Left hindlimb (tissue), 1 donor: ENCODE results near the gene TMEM191C.
"Not testable (repeated sequence)": the region's sequence is repeated elsewhere in the genome, so short reads cannot be mapped to it uniquely, and the experiment has no call there.

Experiments
- DNase-seq: peaks from one replicate; pipeline ENCODE4 v3.0.0-alpha.2; 2018

TMEM191C gene

GRCh38 chr22:21473664-21474063 lies 6.5 kb downstream of the TMEM191C start:
- DNase-seq, result not testable (repeated sequence)

- not testable (repeated sequence) for DNase-seq
Measured at GRCh38 chr22:21484039-21484438, 16.9 kb downstream of the TMEM191C start.

- not testable (repeated sequence) for DNase-seq
Measured at GRCh38 chr22:21487723-21488122, 20.5 kb downstream of the TMEM191C start.

GRCh38 chr22:21489149-21489680 lies 22.0 kb downstream of the TMEM191C start:
- DNase-seq, result not testable (repeated sequence)

GRCh38 chr22:21490556-21490955 lies 23.4 kb downstream of the TMEM191C start:
- not testable (repeated sequence) for DNase-seq

- DNase-seq, result not testable (repeated sequence)
Measured at GRCh38 chr22:21492271-21492670, 25.1 kb downstream of the TMEM191C start.

- DNase-seq, result not testable (repeated sequence)
Measured at GRCh38 chr22:21493789-21494782, 26.9 kb downstream of the TMEM191C start.

- not testable (repeated sequence) for DNase-seq
Measured at GRCh38 chr22:21497984-21498383, 30.8 kb downstream of the TMEM191C start.

- DNase-seq, result not testable (repeated sequence)
Measured at GRCh38 chr22:21498489-21498888, 31.3 kb downstream of the TMEM191C start.

- not testable (repeated sequence) for DNase-seq
Measured at GRCh38 chr22:21499623-21500506, 32.7 kb downstream of the TMEM191C start.

- not testable (repeated sequence) for DNase-seq
Measured at GRCh38 chr22:21510397-21510796, 43.2 kb downstream of the TMEM191C start.

- not testable (repeated sequence) for DNase-seq
Measured at GRCh38 chr22:21512022-21512421, 44.8 kb downstream of the TMEM191C start.

- not testable (repeated sequence) for DNase-seq
Measured at GRCh38 chr22:21514117-21514516, 46.9 kb downstream of the TMEM191C start.

- DNase-seq, result not testable (repeated sequence)
Measured at GRCh38 chr22:21515234-21515633, 48.0 kb downstream of the TMEM191C start.

GRCh38 chr22:21516522-21516921 lies 49.3 kb downstream of the TMEM191C start:
- not testable (repeated sequence) for DNase-seq

GRCh38 chr22:21516970-21517764 lies 50.0 kb downstream of the TMEM191C start:
- DNase-seq, result not testable (repeated sequence)
